HG03103 (cell line): ENCODE data around the gene TNFRSF9.
"Not testable (repeated sequence)": the region's sequence is repeated elsewhere in the genome, so short reads cannot be mapped to it uniquely, and the experiment has no call there.

Experiments used
- ATAC-seq: cut with Tn5 transposase; IDR thresholded peaks from one replicate; pipeline ENCODE4 v1.9.1; 2021; ENCODE audit warnings: low read depth; ENCODE audit not compliant: unreplicated experiment

Gene TNFRSF9

GRCh38 chr1:7940745-7941436 is at the start of gene TNFRSF9:
TNFRSF9 (minus strand) TSS chr1:7940839; CDS start chr1:7939994, 845 bp downstream.
- no peak for ATAC-seq

DNA sequence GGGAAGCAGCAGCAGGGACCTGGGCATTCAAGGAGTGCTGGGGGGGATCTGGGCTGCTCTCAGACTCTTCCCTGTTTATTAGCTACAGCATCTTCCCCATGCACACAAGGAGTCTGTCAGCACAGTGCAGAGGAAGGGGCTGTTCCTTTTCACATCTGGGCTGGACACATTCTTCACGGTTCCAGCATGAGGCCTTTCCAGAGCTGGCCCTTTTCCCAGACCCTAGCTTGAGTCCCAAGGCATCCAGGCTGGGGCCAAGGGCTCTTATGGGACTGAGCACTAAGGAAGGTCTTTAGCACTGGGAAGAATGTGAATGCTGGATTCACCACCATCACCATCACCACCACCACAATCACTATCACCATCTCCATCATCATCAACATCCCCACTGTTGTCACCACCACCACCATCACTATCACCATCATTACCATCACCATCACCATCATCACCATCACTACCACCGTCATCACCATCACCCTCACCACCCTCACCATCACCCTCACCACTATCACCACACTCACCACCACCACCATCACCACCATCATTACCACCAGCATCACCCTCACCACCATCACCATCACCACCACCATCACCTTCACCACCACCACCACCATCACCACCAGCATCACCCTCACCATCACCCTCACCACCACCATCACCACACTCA is 49.3 kb upstream of the TNFRSF9 start:
- no peak for ATAC-seq

DNA sequence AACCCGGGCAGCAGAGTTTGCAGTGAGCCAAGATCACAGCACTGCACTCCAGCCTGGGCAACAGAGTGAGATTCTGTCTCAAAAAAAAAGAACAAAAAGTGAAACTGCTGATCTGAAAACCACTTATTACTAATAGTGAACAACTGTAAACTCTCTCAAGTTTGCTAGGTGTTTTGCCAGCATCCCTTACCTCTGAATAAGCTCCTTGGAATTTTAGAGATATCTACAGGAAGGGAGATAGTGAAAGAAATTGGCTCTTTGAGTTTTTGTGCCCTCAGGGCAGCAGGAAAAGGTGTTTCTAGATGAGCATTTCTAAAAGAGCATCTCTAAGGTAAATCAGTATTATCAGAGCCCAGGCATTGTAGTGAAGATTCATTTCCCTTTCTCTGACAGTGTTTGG is 47.9 kb upstream of the TNFRSF9 start:
- ATAC-seq, result no peak

GRCh38 chr1:7987528-7987927 is 46.9 kb upstream of the TNFRSF9 start:
- ATAC-seq, result no peak

GRCh38 chr1:7985851-7986612 is 45.4 kb upstream of the TNFRSF9 start:
- ATAC-seq, result no peak

GRCh38 chr1:7984811-7985210 is 44.2 kb upstream of the TNFRSF9 start:
- no peak for ATAC-seq

DNA sequence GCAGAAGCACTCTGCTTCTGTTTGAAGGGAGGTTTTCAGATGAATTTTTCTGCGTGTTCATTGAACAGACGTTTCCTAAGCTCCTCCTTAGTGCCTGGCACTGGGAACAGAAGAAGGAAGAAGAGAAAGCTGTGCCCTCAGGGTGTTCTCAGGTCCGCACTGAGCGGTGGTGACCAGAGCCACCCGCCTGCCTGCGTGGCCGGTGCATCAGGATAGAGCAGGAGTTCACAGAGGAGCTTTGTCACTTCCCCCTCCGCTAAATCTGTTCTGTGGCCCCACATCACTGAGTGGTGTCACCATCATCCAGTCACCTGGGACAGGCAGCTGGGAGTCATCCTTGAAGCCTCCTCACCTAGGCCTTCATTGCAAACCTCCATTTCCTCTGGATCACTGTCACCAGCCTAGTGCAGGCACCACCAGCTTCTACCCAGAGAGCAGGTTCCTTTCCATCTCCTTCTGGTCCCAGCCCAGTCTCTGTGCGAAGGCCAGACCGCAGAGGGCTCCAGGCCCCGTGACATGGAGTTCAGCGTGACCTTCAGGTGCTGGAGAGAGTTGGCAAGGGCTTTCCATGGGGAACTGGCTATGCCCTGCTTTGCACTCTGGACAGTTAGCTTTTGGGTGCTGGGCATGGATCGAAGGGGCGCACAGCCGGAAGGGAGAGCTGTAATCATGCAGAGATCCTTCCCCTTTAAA is 42.6 kb upstream of the TNFRSF9 start:
- ATAC-seq, result no peak

DNA sequence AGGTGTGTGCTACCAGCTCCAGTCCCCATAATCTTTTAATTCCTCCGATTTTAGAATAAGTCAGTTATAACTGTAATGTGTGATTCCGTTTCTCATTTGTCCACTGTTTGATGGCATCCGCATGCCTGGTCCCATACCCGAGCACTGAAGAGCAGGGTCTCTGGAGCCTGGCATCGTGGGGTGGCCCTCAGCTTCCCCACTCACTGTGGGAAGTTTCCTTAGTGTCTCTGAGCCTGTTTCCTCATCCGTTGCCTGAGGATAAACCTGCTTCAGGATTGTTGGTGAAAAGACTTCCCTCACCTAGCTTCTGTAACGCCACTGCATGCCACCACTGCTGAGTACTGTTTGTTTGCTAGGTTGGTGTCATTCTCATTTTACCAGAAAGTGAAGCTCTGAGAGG is 40.3 kb upstream of the TNFRSF9 start:
- ATAC-seq, result no peak

DNA sequence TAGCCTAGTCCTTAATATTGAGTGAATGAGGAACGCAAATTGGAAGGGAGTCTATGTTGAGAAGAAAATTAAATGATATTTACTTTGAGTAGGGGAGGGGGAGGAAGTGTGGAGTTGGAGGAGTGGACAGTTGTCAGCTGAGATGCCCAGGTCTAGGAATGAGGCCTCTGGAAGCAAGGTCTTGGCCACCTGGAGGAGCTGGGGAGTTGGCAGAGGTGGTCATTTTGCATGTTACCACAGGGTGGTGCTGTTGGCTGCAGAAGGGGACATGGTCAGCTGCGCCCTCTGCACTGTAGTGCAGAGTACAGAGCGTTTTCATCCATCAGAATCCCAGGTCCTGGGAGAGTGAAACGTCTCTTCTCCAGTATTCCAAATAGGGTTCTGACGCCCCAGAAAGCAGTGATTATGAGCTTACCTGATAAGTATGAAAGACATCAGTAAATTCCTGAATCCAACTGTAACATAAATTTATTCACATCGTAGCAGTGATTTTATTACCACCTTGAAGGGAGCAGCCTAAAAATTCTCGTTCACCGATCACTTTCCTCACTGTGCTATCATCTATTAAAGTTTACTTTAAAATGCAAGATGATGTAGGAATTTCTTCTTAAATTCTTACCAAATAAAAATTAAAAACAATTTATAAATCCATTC is 34.7 kb upstream of the TNFRSF9 start:
- no peak for ATAC-seq

DNA sequence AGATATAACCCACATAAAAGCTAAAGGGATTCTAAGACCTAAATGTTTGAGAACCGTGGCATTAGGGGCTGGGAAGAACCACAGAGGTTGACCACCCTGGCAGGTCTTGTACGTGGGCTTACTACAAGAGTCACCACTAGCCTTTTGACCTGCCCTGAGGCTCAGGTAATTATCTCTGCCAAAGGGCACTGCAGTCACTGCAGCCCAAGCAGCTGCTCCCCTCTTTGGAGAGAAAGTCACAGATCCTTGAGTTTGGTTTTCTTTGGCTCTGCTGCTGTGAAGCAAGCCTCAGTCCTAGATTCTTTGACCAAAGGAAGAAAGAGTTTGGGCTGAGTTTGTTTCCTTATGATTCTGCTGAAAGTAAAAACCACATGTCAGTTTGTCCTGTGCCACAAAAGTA is 32.4 kb upstream of the TNFRSF9 start:
- no peak for ATAC-seq

GRCh38 chr1:7972285-7972684 is 31.6 kb upstream of the TNFRSF9 start:
- ATAC-seq, result no peak

DNA sequence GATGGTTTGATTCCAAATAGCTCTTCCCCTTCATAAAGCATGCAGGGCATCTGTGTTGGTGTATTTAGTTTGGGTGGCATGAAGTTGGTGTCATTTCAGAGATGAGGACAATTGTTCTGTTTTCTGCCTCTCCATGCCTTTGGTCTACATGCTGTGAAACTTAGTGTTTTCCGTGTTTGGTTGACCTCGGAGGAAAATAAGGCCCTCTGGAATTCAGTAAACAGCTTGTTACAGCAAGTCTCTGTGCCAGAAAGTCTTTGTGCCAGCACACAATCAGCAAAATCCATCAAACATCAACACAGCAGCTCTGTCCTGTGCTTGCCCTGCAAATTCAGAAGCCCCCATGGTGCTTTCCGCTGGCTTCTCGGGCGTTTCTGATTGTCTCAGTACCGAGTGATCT is 30.4 kb upstream of the TNFRSF9 start:
- ATAC-seq, result no peak

GRCh38 chr1:7970246-7970645 is 29.6 kb upstream of the TNFRSF9 start:
- no peak for ATAC-seq

- ATAC-seq, result no peak
Measured at GRCh38 chr1:7967651-7968050, 27.0 kb upstream of the TNFRSF9 start.

DNA sequence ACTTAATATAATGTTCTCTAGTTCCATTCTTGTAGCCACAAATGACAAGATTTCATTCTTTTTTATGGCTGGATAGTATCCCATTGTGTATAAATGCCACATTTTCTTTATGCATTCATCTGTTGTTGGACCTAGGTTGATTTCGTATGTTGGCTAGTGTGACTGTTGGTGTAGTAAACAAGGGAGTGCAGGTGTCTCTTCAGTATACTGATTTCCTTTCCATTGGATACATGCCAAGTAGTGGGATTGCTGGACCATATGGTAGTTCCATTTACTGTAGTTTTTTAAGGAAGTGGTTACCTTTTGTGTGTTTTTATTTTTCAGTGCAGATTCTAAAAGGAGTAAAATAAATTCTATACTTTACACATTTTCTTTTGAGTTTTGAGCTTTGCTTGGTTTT is 26.6 kb upstream of the TNFRSF9 start:
- no peak for ATAC-seq

GRCh38 chr1:7964476-7964875 is 23.8 kb upstream of the TNFRSF9 start:
- ATAC-seq, result no peak

DNA sequence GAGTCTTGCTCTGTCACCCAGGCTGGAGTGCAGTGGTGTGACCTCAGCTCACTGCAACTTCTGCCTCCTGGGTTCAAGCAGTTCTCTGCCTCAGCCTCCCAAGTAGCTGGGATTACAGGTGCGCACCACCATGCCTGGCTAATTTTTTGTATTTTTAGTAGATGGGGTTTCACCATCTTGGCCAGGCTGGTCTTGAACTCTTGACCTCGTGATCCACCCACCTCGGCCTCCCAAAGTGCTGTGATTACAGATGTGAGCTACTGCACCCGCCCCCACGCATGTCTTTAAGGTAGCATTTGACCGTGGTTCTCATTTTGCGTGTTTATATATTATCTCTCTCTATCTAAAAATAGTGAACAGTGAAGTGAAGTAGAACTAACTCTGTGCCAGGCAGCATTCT is 23.2 kb upstream of the TNFRSF9 start:
- not testable (repeated sequence) for ATAC-seq

- not testable (repeated sequence) for ATAC-seq
Measured at GRCh38 chr1:7963378-7963730, 22.7 kb upstream of the TNFRSF9 start.

GRCh38 chr1:7962636-7963377 is 22.2 kb upstream of the TNFRSF9 start:
- no peak for ATAC-seq

GRCh38 chr1:7962014-7962335 is 21.3 kb upstream of the TNFRSF9 start:
- ATAC-seq, result peak; percentile 4
